SKM-1 treated with dmso at 0.1 percent for 144 hours (cell line): ENCODE results near the gene RAB35.

Experiments
- DNase-seq: peaks from one replicate; lab custom pipeline; 2025; ENCODE audit not compliant: unreplicated experiment; lab: John Stamatoyannopoulos, UW

RAB35 gene

DNA sequence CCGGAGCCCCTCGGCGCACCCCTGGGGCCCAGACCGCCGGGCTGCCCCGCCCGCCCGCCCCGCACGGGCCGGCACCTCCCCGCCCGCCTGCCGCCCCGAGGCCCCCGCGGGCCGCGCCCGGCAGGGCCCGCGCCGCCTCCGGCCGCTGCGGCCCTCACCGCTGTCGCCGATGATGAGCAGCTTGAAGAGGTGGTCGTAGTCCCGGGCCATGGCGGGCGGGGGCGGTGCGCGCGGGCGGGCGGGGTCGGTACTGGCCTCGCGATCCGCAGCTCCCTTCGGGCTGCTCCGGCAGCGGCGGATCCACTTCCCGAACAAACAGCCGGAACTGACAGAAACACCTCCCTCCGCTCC lies at the start of gene RAB35:
Gene RAB35, minus strand, starts transcription at position 313 of the 351 bp plus-strand sequence. Its CDS starts 103 bp downstream, at position 210.
- DNase-seq = no peak

- DNase-seq = no peak
Measured at GRCh38 chr12:120164293-120164692, 47.7 kb upstream of the RAB35 start.

- no peak for DNase-seq
Measured at GRCh38 chr12:120162763-120163162, 46.2 kb upstream of the RAB35 start.

- DNase-seq = no peak
Measured at GRCh38 chr12:120161852-120162251, 45.3 kb upstream of the RAB35 start.

GRCh38 chr12:120159509-120160237 lies 43.1 kb upstream of the RAB35 start:
- DNase-seq = no peak

- DNase-seq = no peak
Measured at GRCh38 chr12:120158351-120158750, 41.8 kb upstream of the RAB35 start.

GRCh38 chr12:120157678-120158077 lies 41.1 kb upstream of the RAB35 start:
- DNase-seq = no peak

GRCh38 chr12:120156315-120157259 lies 40.0 kb upstream of the RAB35 start:
- DNase-seq = no peak

GRCh38 chr12:120155072-120155471 lies 38.5 kb upstream of the RAB35 start:
- no peak for DNase-seq

GRCh38 chr12:120150919-120151525 lies 34.5 kb upstream of the RAB35 start:
- no peak for DNase-seq

- no peak for DNase-seq
Measured at GRCh38 chr12:120148011-120148410, 31.5 kb upstream of the RAB35 start.

GRCh38 chr12:120145164-120145563 lies 28.6 kb upstream of the RAB35 start:
- DNase-seq = no peak

DNA sequence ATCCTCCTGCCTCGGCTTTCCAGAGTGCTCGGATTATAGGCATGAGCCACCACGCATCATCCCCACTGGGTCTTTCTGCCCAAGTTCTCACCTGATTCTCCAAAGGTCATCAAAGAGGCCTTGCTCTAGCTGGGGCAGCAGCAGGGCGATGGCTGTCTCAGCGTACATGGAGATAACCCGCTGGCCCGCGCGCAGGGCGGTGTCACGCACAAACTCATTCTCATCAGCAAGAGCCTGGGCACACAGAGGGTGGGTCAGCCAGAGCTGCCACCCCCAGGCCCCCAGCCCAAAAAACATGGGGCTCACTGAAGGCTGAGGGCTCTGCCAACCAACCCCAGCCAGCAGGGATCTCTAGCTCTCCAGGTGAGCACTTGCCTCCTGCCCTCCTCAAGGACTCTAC lies 27.7 kb upstream of the RAB35 start:
- DNase-seq = no peak

DNA sequence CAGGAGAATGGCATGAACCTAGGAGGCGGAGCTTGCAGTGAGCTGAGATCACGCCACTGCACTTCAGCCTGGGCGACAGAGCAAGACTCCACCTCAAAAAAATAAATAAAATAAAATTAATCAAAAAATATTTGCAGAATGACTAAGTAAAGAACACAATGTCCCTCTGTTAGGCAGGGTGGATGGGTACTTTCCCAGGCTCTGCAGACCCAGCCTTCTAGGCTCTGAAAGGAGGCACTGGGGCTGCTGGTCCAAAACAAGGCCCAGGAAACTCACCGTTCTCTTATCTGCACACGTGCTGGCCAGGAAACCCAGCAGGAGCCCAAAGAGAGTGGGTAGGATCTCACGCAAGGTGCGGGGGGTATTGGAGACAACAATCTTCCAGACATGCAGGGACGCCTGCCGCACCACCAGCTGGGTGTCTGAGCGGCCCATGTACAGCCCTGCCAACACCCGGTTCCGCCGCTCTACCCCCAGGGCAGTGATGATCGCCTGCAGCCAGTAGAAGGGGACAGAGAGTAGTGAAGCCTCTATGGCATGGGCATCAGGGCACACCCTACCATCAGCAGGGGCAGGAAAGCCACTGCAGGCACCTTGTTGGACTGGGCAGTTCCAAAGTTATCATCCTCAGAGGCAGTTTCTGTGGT lies 25.8 kb upstream of the RAB35 start:
- DNase-seq = no peak

DNA sequence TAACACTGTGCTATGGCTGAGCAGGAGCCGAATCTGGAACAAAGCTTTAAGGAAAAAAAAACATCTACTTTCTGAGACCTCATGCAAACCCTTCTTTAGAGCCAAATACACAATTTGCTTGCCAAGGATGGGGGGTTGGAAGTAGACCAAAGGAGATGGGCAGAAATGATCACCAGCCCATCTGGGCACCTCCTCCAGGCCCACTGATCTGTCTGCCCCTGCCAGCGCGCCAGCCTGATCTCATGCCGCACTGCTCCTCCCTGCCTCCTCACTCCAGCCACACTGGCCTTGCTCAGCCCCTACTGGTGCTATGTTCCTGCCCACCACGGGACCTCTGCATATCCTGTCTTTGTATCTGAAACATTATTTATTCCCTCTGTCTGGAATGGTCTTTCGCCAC lies 24.8 kb upstream of the RAB35 start:
- no peak for DNase-seq

GRCh38 chr12:120140603-120141002 lies 24.1 kb upstream of the RAB35 start:
- no peak for DNase-seq

GRCh38 chr12:120139958-120140357 lies 23.4 kb upstream of the RAB35 start:
- no peak for DNase-seq

DNA sequence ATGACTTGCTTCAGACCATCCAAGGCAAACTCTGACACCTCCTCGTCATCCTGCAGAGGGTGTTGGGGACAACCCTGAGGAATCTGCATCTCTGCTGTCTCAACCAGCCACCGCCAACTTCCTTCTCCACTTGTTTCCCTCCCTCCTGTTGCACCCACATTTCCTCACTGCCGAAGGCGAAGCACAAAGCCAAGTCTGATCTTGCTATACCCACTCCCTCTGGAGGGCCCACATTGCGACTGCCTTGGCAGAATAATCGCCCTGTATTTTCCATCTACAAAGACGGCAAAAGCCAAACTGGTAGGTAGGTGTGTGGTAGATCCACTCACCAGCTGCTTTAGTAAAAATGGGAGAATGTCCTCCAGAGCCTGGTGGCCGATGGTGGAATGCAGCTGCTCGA lies 21.8 kb upstream of the RAB35 start:
- no peak for DNase-seq

- no peak for DNase-seq
Measured at GRCh38 chr12:120137833-120138232, 21.3 kb upstream of the RAB35 start.

GRCh38 chr12:120136093-120136770 lies 19.7 kb upstream of the RAB35 start:
- no peak for DNase-seq
